ENCODE results near the gene NR2C2.

Gene NR2C2

DNA sequence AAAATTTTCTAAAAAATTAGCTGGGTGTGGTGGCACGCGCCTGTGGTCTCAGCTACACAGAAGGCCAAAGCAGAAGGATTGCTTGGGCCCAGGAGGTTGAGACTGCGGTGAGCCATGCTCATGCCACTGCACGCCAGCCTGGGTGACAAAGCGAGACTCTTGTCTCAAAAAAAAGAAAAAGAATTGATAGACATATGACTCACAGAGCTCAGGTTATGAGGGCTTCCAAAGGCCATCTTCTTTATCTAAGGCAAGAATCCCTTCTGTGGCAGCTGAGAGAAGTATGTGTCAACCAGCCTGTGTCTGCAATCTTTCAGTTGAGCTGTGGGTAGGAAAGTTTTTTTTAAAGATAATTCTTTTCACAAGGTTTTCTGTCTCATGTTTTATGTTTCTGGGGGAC, 63.8 kb downstream of the NR2C2 start:
- no peak overlapping the region for H3K4me3 ChIP-seq (ENCODE audit: low read depth, low read length)
- no peak for DNase-seq (ENCODE audit: low read depth, low spot score)
- in situ Hi-C loops (cut with HindIII; ENCODE audit: low sequenced_read_pairs), result no loop called here
- TF ChIP-seq, protein P1, sequence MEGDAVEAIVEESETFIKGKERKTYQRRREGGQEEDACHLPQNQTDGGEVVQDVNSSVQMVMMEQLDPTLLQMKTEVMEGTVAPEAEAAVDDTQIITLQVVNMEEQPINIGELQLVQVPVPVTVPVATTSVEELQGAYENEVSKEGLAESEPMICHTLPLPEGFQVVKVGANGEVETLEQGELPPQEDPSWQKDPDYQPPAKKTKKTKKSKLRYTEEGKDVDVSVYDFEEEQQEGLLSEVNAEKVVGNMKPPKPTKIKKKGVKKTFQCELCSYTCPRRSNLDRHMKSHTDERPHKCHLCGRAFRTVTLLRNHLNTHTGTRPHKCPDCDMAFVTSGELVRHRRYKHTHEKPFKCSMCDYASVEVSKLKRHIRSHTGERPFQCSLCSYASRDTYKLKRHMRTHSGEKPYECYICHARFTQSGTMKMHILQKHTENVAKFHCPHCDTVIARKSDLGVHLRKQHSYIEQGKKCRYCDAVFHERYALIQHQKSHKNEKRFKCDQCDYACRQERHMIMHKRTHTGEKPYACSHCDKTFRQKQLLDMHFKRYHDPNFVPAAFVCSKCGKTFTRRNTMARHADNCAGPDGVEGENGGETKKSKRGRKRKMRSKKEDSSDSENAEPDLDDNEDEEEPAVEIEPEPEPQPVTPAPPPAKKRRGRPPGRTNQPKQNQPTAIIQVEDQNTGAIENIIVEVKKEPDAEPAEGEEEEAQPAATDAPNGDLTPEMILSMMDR (IDR thresholded peaks at IDR 0.05; ENCODE audit: low read depth, low read length), result no peak

DNA sequence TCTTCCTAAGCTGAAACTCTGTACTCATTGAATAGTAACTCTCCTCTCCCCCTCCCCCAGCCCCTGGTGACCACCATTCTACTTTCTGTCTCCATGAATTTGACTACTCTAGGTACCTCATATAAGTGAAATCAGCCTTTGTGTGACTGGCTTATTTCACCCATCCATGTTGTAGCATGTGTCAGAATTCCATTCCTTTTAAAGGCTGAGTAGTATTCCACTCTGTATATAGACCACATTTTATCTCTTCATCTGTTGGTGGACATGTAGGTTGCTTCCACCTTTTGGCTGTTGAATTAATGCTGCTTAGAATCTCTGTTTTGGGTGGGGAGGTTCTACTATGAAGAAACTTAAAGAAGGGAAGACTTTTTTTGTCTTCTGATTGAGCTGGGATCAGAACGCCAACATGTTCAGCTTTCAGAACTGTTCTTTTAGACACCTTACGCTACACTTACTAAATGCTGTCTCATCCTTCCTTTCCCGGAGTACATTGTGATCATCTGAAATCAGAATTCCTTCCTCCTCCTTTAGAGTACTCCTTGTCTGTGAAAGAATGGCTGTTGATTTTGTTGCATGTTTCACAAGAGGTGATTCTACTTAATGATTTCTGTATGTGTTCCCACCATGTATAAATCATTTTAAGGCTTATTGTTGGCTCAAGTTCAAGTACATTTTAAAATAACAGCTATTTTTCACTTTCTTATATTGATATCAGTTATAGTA, 67.4 kb downstream of the NR2C2 start:
- H3K4me3 ChIP-seq (ENCODE audit: low read depth, low read length), result no peak overlapping the region
- TF ChIP-seq, protein P1 (IDR thresholded peaks at IDR 0.05; ENCODE audit: low read depth, low read length), result no peak
- no peak for DNase-seq (ENCODE audit: low read depth, low spot score)
- in situ Hi-C loops (cut with HindIII; ENCODE audit: low sequenced_read_pairs), result no loop called here

DNA sequence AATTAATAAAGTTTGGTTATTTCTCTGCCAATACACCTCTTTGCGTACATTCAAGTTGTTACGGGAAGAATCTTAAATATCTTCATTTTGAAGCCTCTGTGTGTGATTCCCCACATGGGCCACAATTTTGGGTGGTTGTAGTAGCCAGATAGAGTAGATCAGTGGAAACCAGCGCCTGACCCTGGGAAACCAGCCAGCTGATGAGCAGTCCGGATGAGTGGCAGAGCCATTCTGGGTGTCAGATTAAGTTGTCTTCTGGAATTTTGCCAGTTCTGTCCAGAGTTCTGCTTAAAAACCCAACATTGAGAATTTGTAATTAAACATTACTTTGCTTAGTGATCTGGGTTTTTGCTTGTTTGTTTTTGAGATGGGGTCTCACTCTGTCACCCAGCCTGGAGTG, 68.1 kb downstream of the NR2C2 start:
- in situ Hi-C loops (cut with HindIII; ENCODE audit: low sequenced_read_pairs), result no loop called here
- no peak for DNase-seq (ENCODE audit: low read depth, low spot score)
- no peak overlapping the region for H3K4me3 ChIP-seq (ENCODE audit: low read depth, low read length)
- TF ChIP-seq, protein P1 (IDR thresholded peaks at IDR 0.05; ENCODE audit: low read depth, low read length), result no peak

DNA sequence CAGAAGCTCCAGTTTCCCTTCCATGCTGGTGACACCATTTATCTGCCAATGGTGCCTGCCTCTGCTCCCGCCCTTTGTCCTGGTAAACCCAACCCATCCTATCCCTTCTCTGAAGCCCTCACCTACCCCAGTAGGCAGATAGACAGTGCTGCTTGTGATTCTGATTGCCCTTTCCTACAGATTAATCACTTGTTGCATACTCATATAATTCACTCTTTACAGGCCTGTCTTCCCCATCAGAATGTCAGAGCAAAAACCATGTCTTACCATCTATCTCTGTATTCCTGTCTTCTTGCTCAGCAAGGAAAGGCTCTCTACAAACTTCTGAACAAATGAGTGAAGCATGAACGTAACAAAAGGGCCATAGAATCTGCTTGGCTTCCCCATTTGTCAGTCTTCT, 69.8 kb downstream of the NR2C2 start:
- TF ChIP-seq, protein P1 (IDR thresholded peaks at IDR 0.05; ENCODE audit: low read depth, low read length), result no peak
- no peak overlapping the region for H3K4me3 ChIP-seq (ENCODE audit: low read depth, low read length)
- DNase-seq (ENCODE audit: low read depth, low spot score), result no peak
- in situ Hi-C loops (cut with HindIII; ENCODE audit: low sequenced_read_pairs), result no loop called here

DNA sequence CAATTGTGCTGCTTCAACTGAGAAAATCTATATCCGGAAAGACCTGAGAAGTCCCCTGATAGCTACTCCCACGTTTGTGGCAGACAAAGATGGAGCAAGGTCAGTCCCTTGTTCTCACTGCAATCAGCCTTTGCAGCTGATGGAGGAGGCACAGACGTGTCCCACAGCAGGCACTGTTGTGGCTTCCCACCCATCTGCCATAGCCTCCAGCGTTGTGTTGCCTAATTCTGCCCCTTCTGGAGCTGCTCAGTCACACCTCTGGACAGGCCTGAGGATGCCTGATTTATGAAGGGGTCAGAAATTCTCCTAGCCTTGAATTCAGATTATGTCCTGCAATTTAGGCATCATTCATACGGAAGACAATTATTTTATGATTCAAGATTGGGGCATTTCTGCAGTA, 75.9 kb downstream of the NR2C2 start:
- H3K4me3 ChIP-seq (ENCODE audit: low read depth, low read length), result no peak overlapping the region
- TF ChIP-seq, protein P1 (IDR thresholded peaks at IDR 0.05; ENCODE audit: low read depth, low read length), result no peak
- DNase-seq (ENCODE audit: low read depth, low spot score), result no peak
- in situ Hi-C loops (cut with HindIII; ENCODE audit: low sequenced_read_pairs), result no loop called here

DNA sequence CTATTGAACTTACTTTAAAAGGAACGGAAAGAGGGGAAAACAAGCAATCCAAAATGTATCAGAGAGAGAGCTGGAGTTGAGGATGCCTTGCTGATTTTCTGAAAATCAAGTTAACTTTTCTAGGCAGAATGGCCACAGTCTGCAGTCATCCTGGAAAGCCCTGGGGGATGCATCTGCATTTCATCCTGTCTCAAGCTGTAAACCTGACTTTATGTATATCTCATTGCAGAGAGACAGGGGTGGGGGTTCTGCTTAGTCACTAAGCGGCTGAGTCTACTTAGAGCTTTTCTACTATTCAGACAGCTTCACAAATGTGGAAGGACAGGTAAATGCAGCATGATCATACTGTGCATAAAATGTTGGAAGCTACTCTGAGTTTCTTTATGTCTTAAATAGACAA, 76.3 kb downstream of the NR2C2 start:
- TF ChIP-seq, protein P1 (IDR thresholded peaks at IDR 0.05; ENCODE audit: low read depth, low read length), result no peak
- no peak overlapping the region for H3K4me3 ChIP-seq (ENCODE audit: low read depth, low read length)
- in situ Hi-C loops (cut with HindIII; ENCODE audit: low sequenced_read_pairs), result no loop called here
- no peak for DNase-seq (ENCODE audit: low read depth, low spot score)
